ENCODE results near the gene STAB2.

Gene STAB2

GRCh38 chr12:103812789-103813188, 225.7 kb downstream of the STAB2 start:
- no peak for DNase-seq

GRCh38 chr12:103813426-103813825, 226.4 kb downstream of the STAB2 start:
- no peak for DNase-seq

GRCh38 chr12:103813949-103814348, 226.9 kb downstream of the STAB2 start:
- no peak for DNase-seq

- DNase-seq = no peak
These were observed 227.4 kb downstream of the STAB2 start for GRCh38 chr12:103814436-103814835.
